GM08714 (cell line): Measurements from ENCODE around the gene SMAD5.

Source experiments
- H3K4me3 ChIP-seq: fragments of 200-500 bp; sonication (Bioruptor generic); 2 replicates; pipeline ENCODE4 v1.5.1; 2014; ENCODE audit warnings: mild to moderate bottlenecking, low read length, inconsistent platforms
- ZNF274 ChIP-seq: IDR thresholded peaks from 2 replicates; pipeline ENCODE4 v1.6.1; 2012; ENCODE audit warnings: mild to moderate bottlenecking, low read depth, low read length

The SMAD5 gene

DNA sequence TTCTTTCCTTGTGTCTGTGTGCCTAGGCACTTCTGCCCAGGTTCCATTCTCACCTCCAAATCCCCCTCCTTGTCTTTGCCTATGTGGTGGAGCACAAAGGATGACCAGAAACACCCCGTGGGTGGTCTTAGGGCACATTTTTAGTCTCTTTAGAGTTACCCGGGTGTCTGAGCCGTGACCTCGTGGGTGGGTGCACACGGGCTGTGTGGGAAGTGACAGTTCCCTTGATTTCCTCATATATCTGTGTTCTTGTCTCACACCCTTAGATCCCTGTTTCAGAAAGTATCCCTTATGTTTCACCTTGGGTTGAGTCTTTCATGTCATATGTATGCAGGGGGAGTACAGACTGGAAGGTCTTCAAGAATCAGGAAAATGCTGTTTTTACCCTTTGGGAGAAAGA lies 73.7 kb downstream of the SMAD5 start:
- no peak for TF ChIP-seq ZNF274
- no peak overlapping the region for H3K4me3 ChIP-seq

DNA sequence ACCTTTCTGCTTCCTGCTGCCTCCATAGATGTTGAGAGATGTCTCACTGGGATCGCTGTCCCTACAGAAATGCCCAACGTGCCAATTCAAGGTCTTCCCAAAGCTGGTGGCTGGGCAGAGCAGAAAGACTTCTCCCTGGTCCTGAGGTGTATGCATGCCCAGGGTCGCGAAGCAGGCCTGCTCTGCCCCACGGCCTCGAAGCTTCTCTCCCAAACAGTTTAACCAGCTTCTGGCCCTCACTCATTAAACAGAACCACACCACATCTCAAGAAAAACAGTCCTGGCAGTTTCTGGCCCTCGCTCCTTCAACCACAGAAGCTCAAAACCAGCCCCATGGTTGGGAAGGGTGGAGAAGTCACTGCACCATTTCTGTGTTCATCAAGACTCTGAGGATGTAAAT lies 75.0 kb downstream of the SMAD5 start:
- no peak for TF ChIP-seq ZNF274

DNA sequence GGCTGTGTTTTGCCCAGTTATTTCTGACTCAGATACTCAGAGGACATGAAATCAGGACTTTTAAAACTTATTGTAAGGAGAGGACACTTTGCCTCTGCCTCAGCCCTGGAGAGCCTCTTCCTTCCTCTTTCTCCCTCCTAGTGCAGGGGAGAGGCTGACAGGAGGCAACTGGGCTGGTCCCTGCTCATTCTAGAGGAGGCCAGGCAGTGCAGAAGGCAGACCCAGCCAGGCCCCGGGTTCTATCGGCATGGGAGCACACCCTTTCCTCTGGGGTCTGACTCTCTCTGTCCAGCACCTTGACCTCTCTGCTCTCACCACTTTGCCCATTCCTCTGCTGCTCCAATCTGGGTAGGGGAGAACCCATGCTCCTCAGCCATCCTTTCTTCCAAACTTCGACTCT lies 76.3 kb downstream of the SMAD5 start:
- H3K4me3 ChIP-seq = no peak overlapping the region
- TF ChIP-seq ZNF274 = no peak

More for the DNA sequence above, 75.0 kb downstream of the SMAD5 start:
- no peak overlapping the region for H3K4me3 ChIP-seq

DNA sequence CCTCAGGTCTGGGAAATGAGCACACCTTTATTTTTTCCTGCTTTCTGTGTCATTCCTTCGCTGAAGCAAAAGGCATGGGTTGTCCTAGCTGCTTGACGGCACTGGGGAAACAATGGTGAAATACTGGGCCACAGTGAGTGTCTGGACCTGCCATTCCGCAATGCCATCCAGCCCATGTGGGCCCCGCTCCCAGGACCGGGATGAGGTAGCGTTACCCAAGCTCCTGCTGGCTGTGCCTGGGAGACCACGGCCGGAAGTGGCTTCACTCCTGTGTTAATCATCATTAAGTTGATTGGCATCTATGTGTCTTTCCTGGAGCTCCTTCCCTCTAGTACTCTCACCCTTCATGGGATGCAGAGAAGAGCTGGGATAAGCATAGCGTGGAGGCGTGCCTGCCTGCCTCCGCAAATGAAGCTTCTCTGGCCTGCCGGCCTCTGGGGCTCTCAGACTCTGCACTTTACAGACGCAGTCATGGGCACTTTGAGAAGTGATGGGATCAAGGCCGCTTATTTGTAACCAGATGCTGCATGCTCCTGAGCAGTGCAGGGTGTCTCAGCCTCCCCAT lies 76.8 kb downstream of the SMAD5 start:
- TF ChIP-seq ZNF274 = no peak
- H3K4me3 ChIP-seq = no peak overlapping the region

DNA sequence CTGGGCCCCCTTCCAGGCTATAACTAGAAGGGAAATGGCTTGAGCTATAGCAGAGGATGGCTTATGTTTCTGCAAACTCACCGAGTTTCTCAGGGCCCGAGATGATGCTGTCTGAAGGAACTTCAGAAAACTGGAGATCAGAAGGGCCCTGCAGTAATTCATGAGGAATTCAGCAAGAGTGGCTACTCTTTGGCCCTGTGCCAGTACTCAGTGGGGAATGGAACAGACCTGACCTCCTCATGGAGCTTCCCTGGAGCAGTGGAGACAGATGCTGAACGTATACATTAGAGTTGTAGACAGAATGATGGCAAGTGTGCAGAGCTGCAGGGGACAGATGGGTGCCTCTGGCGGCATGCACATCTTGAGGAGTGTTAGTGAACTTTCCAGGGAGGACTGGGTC lies 77.6 kb downstream of the SMAD5 start:
- TF ChIP-seq ZNF274 = no peak
- no peak overlapping the region for H3K4me3 ChIP-seq

DNA sequence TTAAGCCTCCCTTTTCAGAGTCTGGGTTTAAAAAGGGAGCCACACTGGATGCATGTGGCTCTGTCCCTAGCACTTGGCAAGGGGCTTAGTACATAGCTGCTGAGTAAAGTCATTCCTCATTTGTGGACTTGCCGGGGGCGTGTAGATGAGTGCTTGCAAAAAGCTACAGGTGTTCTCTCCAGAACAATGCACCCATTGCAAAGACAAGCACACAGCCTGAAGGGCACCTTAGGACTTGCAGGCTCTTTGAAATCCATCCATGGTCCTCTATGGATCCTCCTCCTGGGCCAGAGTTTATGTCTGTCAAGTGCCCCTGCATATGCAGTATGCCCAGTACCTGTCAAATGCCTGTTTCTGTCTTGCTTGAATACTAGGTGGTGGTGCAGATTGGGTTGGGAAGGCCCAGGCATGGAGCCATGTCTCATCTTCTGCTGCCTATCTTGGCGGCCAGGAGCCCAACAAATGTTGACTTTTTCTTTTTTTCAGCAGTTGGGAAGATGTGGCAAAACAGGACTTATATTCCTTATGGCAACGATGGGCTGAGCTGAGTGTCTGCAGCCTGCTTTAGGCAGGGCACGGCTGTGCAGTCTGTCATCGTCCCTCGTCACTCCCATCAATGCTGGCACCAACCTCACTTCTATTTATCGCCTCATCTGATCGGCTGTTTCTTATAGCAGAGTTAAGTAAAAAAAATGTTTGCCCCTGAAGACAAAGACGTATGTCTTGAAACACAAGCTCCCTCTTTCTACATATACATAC lies 78.8 kb downstream of the SMAD5 start:
- TF ChIP-seq ZNF274 = no peak
- H3K4me3 ChIP-seq = no peak overlapping the region

DNA sequence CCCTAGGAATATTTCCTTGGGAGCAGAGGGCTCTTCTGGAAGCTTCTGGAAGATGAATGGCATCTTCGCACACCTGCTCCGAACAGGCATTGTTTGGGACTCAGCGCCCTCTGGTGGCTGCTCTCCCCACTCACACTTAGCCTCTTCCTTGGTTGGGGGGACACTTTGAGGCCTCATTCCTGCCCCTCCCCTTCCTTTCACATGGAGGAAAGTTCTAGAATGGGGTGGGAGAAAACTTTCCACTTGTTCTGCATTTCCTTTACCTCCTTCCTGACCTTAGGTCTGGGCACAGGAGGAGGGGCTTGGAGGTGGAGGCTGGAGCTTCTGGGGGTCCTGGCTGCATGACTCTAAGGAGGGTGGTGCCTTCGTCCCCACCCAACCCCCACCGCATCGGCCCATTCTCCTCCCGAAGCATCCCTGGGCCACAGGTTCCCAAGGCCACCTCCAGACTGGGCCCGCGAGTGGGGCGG lies 79.6 kb downstream of the SMAD5 start:
- H3K4me3 ChIP-seq = no peak overlapping the region
- TF ChIP-seq ZNF274 = no peak

DNA sequence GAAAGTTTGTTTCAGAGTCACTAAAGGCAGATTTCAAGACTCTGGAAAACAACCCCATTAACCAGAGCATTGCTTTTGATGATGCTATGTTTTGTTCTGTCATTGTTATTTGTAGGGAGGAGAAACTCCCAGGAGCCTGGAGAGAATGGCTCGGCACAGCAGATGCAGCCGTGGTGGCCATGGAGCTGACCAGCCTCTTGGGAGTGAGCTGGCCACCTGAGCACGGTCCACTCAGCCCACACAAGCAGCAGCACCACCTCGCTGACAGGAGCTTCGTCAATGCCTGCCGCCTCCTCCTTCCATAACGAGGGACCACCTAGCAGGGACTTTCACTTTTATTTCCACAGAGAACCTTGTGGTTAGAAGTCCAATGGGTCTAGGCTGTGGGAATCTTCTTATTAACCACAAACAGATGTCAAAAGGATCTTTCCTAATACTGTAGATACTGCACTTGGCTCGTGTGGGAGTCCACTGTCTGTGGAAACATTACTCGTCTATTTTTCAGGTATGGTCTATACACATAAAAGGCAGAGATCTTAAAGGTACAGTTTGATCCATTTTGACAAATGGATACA lies 81.4 kb downstream of the SMAD5 start:
- no peak for TF ChIP-seq ZNF274
- no peak overlapping the region for H3K4me3 ChIP-seq

DNA sequence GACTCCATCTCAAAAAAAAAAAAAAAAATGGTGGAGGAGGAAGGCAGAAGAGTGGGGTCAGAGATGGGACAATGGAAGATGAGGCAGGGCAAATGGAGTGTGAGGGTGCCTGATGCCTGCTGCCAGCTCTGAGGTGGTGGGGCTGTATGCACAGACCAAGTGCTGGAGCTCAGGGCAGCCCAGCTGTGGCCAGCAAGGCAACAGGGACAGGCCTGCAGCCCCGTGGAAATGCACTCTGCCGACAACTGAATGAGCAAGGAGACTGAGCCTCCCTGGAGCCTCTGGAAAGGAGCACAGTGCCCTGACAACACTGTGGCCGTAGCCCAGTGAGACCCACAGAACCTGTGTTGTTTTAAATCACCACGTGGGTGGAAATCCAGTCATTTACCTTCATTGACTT lies 83.2 kb downstream of the SMAD5 start:
- no peak for TF ChIP-seq ZNF274
- H3K4me3 ChIP-seq = no peak overlapping the region

DNA sequence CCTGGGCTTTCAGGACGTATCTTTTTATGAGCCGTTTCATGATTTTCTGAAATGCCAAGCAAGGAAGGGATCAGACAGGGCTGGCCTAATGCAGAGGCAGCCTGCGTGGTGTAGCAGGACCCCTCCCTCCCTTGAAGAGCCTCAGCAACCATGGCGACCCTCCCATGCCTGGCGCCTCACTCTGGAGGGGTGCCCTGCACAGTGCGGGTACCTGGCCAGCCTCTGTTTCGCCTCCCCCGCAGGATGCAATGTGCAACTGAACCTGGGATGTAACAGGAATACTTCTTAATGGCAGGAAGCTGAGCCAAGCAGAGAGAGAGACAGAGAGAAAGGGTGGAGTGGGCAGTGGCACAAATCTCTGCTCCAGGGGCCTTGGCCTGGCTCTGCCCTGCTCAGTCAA lies 83.6 kb downstream of the SMAD5 start:
- H3K4me3 ChIP-seq = no peak overlapping the region
- TF ChIP-seq ZNF274 = no peak

DNA sequence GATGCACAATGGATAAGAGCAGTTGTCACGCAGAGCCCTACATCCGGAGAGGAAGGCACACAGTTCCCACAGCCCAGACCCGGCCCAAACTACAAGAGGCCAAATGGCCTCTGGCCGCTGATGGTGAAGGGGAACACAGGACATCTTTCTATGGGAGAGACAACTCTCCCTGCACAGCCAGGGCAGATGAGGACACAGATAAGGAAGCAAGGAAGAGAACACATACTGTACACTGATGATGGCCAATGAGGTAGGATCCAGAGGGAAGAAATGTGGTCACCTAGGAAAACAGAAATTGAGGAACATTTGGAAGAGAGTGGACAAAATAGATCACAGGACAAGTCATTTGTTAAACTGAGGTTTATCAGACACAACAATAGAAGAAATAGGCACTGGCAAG lies 88.7 kb downstream of the SMAD5 start:
- H3K4me3 ChIP-seq = no peak overlapping the region
- no peak for TF ChIP-seq ZNF274

DNA sequence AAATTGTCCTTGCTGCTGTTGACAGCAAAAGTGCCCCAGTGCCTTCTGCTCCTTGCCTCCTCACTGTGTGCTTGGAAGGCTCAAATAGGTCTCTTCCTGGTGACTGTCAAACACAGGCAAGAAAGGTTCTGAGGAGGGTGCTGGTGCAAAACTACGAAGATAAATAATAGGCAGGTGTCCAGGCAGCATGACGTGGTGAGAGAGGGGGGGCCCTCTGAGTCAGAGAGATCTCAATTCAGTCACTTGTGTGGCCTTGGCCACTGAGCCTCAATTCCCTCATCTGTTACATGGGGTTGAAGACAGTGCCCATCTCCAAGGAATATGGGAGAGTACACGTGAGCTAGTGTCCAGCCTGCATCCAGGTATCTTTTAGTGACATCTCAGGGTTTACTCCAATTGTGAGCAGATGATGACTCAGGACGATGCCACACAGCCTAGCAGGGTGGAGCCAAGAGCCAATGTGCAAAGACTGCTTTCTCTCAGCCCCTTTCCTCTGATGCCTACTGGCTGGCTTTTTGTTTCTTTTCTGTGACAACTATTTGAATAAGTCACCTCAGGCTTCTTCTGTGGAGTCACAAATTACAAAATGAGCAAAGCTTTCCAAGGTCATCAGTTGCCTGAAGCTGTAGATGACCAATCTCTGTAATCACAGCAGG lies 90.1 kb downstream of the SMAD5 start:
- TF ChIP-seq ZNF274 = no peak
- H3K4me3 ChIP-seq = no peak overlapping the region

DNA sequence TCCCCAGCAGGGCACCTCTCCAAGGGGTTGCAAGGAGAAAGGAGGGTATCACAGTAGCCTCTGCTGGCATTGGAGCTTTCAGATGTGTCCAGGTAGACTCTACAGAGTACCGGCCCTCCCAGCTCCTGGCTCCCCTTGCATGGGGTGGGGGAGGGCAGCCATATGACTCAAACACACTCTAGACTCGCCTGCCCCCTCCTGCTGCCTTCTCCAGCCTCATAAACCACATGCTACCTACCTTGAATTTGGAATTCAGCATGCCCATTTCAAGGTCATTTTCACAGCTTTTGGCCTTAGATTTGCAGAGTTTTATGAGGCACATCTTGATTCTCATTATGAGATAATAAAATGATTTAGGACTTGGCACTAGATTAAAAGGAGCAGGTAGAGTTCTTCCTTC lies 93.2 kb downstream of the SMAD5 start:
- TF ChIP-seq ZNF274 = no peak

DNA sequence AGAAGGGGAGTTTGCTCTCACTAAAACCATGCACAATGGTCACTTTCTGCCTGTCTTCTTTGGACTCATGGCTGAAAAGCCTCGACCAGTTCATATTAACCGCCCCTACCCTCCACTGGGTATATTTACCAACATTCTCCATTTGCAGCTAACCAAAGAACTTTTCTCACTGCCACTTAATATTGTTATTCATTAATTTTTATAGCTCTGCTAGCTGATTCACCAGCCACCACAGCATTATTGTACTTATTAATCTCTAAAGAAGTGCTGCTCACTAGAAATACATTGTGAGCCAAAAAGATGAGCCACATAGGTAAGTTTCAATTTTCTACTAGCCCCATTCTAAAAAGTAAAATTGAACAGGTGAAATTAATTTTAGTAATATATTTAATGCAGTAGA lies 93.8 kb downstream of the SMAD5 start:
- H3K4me3 ChIP-seq = no peak overlapping the region

More for the DNA sequence above, 93.2 kb downstream of the SMAD5 start:
- no peak overlapping the region for H3K4me3 ChIP-seq

More for the DNA sequence above, 93.8 kb downstream of the SMAD5 start:
- TF ChIP-seq ZNF274 = no peak
